ENCODE measurements around the gene HOXA13. TPM values are rescaled to one million over a fixed set of nuclear protein-coding genes. Genes with fewer than 3 reads are reported as not detected.

Gene HOXA13
- total RNA-seq, 4 donors from 2014 or later: 0.82 to 2.4 (median 1.7) TPM

- Histone ChIP-seq H3K4me3 (no peak overlapping the region), H3K27ac (no peak overlapping the region), H3K36me3 (no peaks in the 10 kb centered on the region), H3K4me1 (peaks cover 4 to 5% of the 10 kb centered on the region in 2 donors), H3K27me3 (peaks cover 9 to 31% (median 29%) of the 10 kb centered on the region in 3 donors), H3K9me3 (no peaks in the 10 kb centered on the region)
- in situ Hi-C loops (cut with MboI; ENCODE audit: low sequenced_read_pairs in 4 of 4) (loop anchor here in 3 of 4 donors (25.0 kb wide), 3 partner anchors 351 to 701 kb away; no protein-coding TSS in a partner anchor), intact Hi-C loops (cut with DNase I; ENCODE audit: low total_unique reads) (no loop called here)
- ATAC-seq (no peak), DNase-seq (no peak)
- TF ChIP-seq CTCF (IDR thresholded peaks at IDR 0.05 in 4 of 5, conservative IDR thresholded peaks at IDR 0.05 in 1 of 5): no peak
- no peak for TF ChIP-seq POLR2A (IDR thresholded peaks at IDR 0.05)
Observed at GRCh38 chr7:27211764-27212204, 11.9 kb upstream of the HOXA13 start.

- Histone ChIP-seq H3K27ac (no peak overlapping the region), H3K9me3 (no peaks in the 10 kb centered on the region), H3K4me1 (peaks cover 4 to 5% of the 10 kb centered on the region in 2 donors), H3K27me3 (peaks cover 9 to 38% (median 35%) of the 10 kb centered on the region in 3 donors), H3K36me3 (no peaks in the 10 kb centered on the region), H3K4me3 (no peak overlapping the region)
- TF ChIP-seq POLR2A (IDR thresholded peaks at IDR 0.05) (no peak), CTCF (IDR thresholded peaks at IDR 0.05 in 4 of 5, conservative IDR thresholded peaks at IDR 0.05 in 1 of 5) (no peak)
- DNase-seq (no peak), ATAC-seq (no peak)
- intact Hi-C loops (cut with DNase I; ENCODE audit: low total_unique reads): no loop called here
- in situ Hi-C loops (cut with MboI; ENCODE audit: low sequenced_read_pairs in 4 of 4): loop anchor here in 3 of 4 donors (25.0 kb wide), 3 partner anchors 351 to 701 kb away; no protein-coding TSS in a partner anchor
Observed at GRCh38 chr7:27211084-27211446, 11.2 kb upstream of the HOXA13 start.

GRCh38 chr7:27210441-27211083 lies 10.7 kb upstream of the HOXA13 start:
- intact Hi-C loops (cut with DNase I; ENCODE audit: low total_unique reads): no loop called here
- peak in 1 of 2 donors; percentile 33 for DNase-seq
- no peak for TF ChIP-seq POLR2A (IDR thresholded peaks at IDR 0.05)
- peak; percentile 39 to 85 (median 66) for TF ChIP-seq CTCF (IDR thresholded peaks at IDR 0.05 in 4 of 5, conservative IDR thresholded peaks at IDR 0.05 in 1 of 5)

GRCh38 chr7:27209933-27210440 lies 10.1 kb upstream of the HOXA13 start:
- DNase-seq (no peak), ATAC-seq (no peak)
- Histone ChIP-seq H3K36me3 (no peaks in the 10 kb centered on the region), H3K4me3 (no peak overlapping the region), H3K4me1 (peaks cover 6 to 9% of the 10 kb centered on the region in 2 donors), H3K9me3 (no peaks in the 10 kb centered on the region), H3K27me3 (peaks cover 19 to 48% (median 45%) of the 10 kb centered on the region in 3 donors), H3K27ac (no peak overlapping the region)
- TF ChIP-seq POLR2A (IDR thresholded peaks at IDR 0.05) (no peak), CTCF (IDR thresholded peaks at IDR 0.05 in 4 of 5, conservative IDR thresholded peaks at IDR 0.05 in 1 of 5) (no peak)
- intact Hi-C loops (cut with DNase I; ENCODE audit: low total_unique reads): no loop called here
- in situ Hi-C loops (cut with MboI; ENCODE audit: low sequenced_read_pairs in 4 of 4): loop anchor here (5.0 to 25.0 kb wide), 7 partner anchors 352 to 805 kb away; no protein-coding TSS in a partner anchor

More at GRCh38 chr7:27210441-27211083, 10.7 kb upstream of the HOXA13 start:
- in situ Hi-C loops (cut with MboI; ENCODE audit: low sequenced_read_pairs in 4 of 4): loop anchor here in 3 of 4 donors (25.0 kb wide), 3 partner anchors 352 to 702 kb away; no protein-coding TSS in a partner anchor
- peak; percentile 36 to 76 for ATAC-seq
- Histone ChIP-seq H3K9me3 (no peaks in the 10 kb centered on the region), H3K4me3 (peak overlapping the region; percentile 30 to 57 (median 37)), H3K4me1 (peaks cover 4 to 5% of the 10 kb centered on the region in 2 donors), H3K36me3 (no peaks in the 10 kb centered on the region), H3K27ac (no peak overlapping the region), H3K27me3 (peaks cover 13 to 43% (median 40%) of the 10 kb centered on the region in 3 donors)
